ENCODE data around the gene TNNT2. TPM values are rescaled to one million over a fixed set of nuclear protein-coding genes. Genes with fewer than 3 reads are reported as not detected.

Gene TNNT2
- total and polyA plus RNA-seq, 2 donors (not counting 3 experiments of a cell fraction or from before 2014, with no cell fraction given) = not detected

DNA sequence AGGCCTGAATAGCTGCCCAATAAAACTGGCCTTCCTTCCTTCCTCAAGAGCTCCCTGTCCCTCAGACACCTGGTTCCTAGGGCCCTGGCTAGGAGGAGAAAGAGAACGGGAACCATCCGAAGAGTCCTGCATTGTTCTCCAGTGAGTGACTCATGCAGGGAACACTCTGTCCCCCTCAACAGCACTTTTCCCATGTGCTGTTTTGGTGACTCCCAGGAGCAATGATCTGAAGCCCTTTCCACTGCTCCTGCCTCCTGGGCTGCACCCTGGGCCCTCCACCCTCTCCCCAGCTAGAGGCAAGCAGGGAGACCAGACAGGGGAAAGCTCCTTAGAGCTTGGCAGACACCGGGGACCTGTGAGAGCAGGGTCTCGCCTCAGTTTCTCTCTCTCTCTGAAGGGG, 18.9 kb downstream of the TNNT2 start:
- FAIRE-seq = peak; percentile 35
- POLR2A ChIA-PET = interaction anchor here (0.9 kb wide), 1 partner anchor 9 kb away, joined by 3 read pairs; no protein-coding TSS in a partner anchor
- DNase-seq (ENCODE audit: low read depth, low spot score) = no peak
- Histone ChIP-seq H3K9ac (replicated peaks; ENCODE audit: extremely low read depth, insufficient read depth, low read length) (no peak overlapping the region), H3K79me2 (ENCODE audit: control insufficient read depth, insufficient read depth, low read length) (no peaks in the 10 kb centered on the region), H2AFZ (ENCODE audit: low read depth, low read length) (no peak overlapping the region), H3K4me3 (replicated peaks in 1 of 3; ENCODE audit: insufficient read depth in 1 of 3, low read depth in 1 of 3, low read length in 3 of 3) (no peak overlapping the region), H3K36me3 (ENCODE audit: control insufficient read depth in 2 of 2, extremely low read depth in 1 of 2, insufficient read depth in 2 of 2, low read length in 2 of 2) (no peaks in the 10 kb centered on the region), H3K4me2 (ENCODE audit: insufficient read depth, low read length) (no peak overlapping the region), H3K9me1 (replicated peaks; ENCODE audit: control insufficient read depth, extremely low read depth, insufficient read depth, low read length) (no peaks in the 10 kb centered on the region), H3K4me1 (ENCODE audit: control insufficient read depth, extremely low read depth, insufficient read depth, low read length) (peaks cover 6% of the 10 kb centered on the region), H3K27me3 (ENCODE audit: control insufficient read depth in 2 of 2, insufficient read depth in 2 of 2, low read length in 2 of 2) (peaks cover 0 to 3% of the 10 kb centered on the region in 2 experiments), H3K27ac (ENCODE audit: insufficient read depth, low read depth, low read length) (no peak overlapping the region), H4K20me1 (replicated peaks; ENCODE audit: control insufficient read depth, extremely low read depth, insufficient read depth, low read length) (no peaks in the 10 kb centered on the region), H3K9me3 (replicated peaks; ENCODE audit: control insufficient read depth, insufficient read depth, low read length) (no peaks in the 10 kb centered on the region)
- no peak for TF ChIP-seq GATA2 (IDR thresholded peaks at IDR 0.05; ENCODE audit: insufficient read depth, insufficient read length, low read depth, low read length)
- peak; percentile 8 for TF ChIP-seq JUN (IDR thresholded peaks at IDR 0.05; ENCODE audit: borderline replicate concordance, insufficient read depth, insufficient read length, low read depth)
- BruUV-seq (replicated peaks) = no TSS peak
- dilution Hi-C loops (cut with MboI; ENCODE audit: extremely low pct_ligation_motif_present, low sequenced_read_pairs) (no loop called here), intact Hi-C loops (cut with micrococcal nuclease) (no loop called here)
- CTCF ChIA-PET = interaction anchor here (0.6 to 6.8 kb wide), 5 partner anchors 10 to 105 kb away, joined by 3 to 109 read pairs (median 11); no protein-coding TSS in a partner anchor

DNA sequence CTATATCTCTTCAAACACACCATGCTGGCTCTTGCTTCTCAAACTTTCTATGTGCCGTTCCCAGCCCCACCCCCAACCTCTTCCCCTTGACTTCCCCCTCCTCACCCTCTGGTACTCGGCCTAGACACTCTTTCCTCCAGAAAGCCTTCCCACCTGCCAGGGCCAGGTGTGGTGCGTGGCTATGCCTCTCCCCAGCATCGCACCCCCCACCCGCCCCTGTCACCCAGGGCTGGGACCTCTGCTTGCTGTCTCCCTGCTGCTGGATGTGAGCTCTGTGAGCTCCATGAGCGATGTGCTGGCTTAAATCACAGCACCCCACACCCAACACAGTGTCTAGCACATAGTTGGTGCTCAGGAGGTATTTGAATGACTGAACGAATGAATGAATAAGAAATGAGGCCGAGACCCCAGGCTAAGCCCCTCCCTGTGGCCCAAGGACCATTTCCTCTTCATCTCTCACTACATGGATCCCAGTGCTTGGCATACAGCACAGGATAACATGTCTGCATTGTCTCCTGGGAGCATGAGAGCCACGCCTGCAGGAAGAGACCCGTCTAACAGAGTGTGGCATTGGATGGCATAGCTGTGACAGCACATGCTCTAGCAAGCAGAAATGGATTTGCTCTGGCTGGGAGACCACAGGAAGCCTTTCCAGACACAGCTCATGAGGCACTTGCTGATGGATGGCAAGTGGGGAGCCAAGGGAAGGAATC, 19.7 kb downstream of the TNNT2 start:
- H3K9me3 ChIP-seq (replicated peaks; ENCODE audit: control insufficient read depth, insufficient read depth, low read length) = no peaks in the 10 kb centered on the region
- no peak overlapping the region for H3K4me3 ChIP-seq (replicated peaks in 1 of 3; ENCODE audit: insufficient read depth in 1 of 3, low read depth in 1 of 3, low read length in 3 of 3)
- no peaks in the 10 kb centered on the region for H3K36me3 ChIP-seq (ENCODE audit: control insufficient read depth in 2 of 2, extremely low read depth in 1 of 2, insufficient read depth in 2 of 2, low read length in 2 of 2)
- dilution Hi-C loops (cut with MboI; ENCODE audit: extremely low pct_ligation_motif_present, low sequenced_read_pairs) = no loop called here
- no peaks in the 10 kb centered on the region for H3K79me2 ChIP-seq (ENCODE audit: control insufficient read depth, insufficient read depth, low read length)
- H4K20me1 ChIP-seq (replicated peaks; ENCODE audit: control insufficient read depth, extremely low read depth, insufficient read depth, low read length) = no peaks in the 10 kb centered on the region
- no peak overlapping the region for H3K4me2 ChIP-seq (ENCODE audit: insufficient read depth, low read length)
- H2AFZ ChIP-seq (ENCODE audit: low read depth, low read length) = no peak overlapping the region
- DNase-seq (ENCODE audit: low read depth, low spot score) (no peak), FAIRE-seq (no peak)
- ChIA-PET POLR2A (no interaction called here), CTCF (interaction anchor here (1.3 to 6.8 kb wide), 4 partner anchors 9 to 105 kb away, joined by 5 to 109 read pairs (median 15); no protein-coding TSS in a partner anchor)
- H3K9me1 ChIP-seq (replicated peaks; ENCODE audit: control insufficient read depth, extremely low read depth, insufficient read depth, low read length) = no peaks in the 10 kb centered on the region
- TF ChIP-seq, protein P1, sequence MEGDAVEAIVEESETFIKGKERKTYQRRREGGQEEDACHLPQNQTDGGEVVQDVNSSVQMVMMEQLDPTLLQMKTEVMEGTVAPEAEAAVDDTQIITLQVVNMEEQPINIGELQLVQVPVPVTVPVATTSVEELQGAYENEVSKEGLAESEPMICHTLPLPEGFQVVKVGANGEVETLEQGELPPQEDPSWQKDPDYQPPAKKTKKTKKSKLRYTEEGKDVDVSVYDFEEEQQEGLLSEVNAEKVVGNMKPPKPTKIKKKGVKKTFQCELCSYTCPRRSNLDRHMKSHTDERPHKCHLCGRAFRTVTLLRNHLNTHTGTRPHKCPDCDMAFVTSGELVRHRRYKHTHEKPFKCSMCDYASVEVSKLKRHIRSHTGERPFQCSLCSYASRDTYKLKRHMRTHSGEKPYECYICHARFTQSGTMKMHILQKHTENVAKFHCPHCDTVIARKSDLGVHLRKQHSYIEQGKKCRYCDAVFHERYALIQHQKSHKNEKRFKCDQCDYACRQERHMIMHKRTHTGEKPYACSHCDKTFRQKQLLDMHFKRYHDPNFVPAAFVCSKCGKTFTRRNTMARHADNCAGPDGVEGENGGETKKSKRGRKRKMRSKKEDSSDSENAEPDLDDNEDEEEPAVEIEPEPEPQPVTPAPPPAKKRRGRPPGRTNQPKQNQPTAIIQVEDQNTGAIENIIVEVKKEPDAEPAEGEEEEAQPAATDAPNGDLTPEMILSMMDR (IDR thresholded peaks at IDR 0.05; ENCODE audit: extremely low read depth in 1 of 2, insufficient read depth in 1 of 2, low read depth in 1 of 2, low read length in 2 of 2) = no peak
- no peak for TF ChIP-seq JUN (IDR thresholded peaks at IDR 0.05; ENCODE audit: borderline replicate concordance, insufficient read depth, insufficient read length, low read depth)
- TF ChIP-seq POLR2A (IDR thresholded peaks at IDR 0.05; ENCODE audit: low read depth, low read length) = no peak
- TF ChIP-seq EZH2 (IDR thresholded peaks at IDR 0.05; ENCODE audit: borderline replicate concordance, low read depth, low read length, severe bottlenecking) = no peak
- TF ChIP-seq GATA2 (IDR thresholded peaks at IDR 0.05; ENCODE audit: insufficient read depth, insufficient read length, low read depth, low read length) = no peak
- TF ChIP-seq, protein P2, sequence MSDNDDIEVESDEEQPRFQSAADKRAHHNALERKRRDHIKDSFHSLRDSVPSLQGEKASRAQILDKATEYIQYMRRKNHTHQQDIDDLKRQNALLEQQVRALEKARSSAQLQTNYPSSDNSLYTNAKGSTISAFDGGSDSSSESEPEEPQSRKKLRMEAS (IDR thresholded peaks at IDR 0.05; ENCODE audit: insufficient read depth, insufficient read length) = no peak
- TF ChIP-seq FOS (IDR thresholded peaks at IDR 0.05; ENCODE audit: borderline replicate concordance, insufficient read depth, low read length) = no peak
- TF ChIP-seq POLR2AphosphoS5 (IDR thresholded peaks at IDR 0.05; ENCODE audit: insufficient read depth, low read depth, low read length) = no peak
- no peak for TF ChIP-seq MYC (IDR thresholded peaks at IDR 0.05; ENCODE audit: low read depth, low read length)
- intact Hi-C loops (cut with micrococcal nuclease) = no loop called here
- no peak overlapping the region for H3K27ac ChIP-seq (ENCODE audit: insufficient read depth, low read depth, low read length)
- no TSS peak for BruUV-seq (replicated peaks)
- H3K27me3 ChIP-seq (ENCODE audit: control insufficient read depth in 2 of 2, insufficient read depth in 2 of 2, low read length in 2 of 2) = no peaks in the 10 kb centered on the region
- peaks cover 6% of the 10 kb centered on the region for H3K4me1 ChIP-seq (ENCODE audit: control insufficient read depth, extremely low read depth, insufficient read depth, low read length)
- no peak overlapping the region for H3K9ac ChIP-seq (replicated peaks; ENCODE audit: extremely low read depth, insufficient read depth, low read length)

Measured in endothelial cell of umbilical vein (primary cell).